Measurements from ENCODE around the gene EIF2S2. TPM values are rescaled to one million over a fixed set of nuclear protein-coding genes. Genes with fewer than 3 reads are reported as not detected.

EIF2S2 gene
- total and polyA plus RNA-seq, 2 donors (not counting 1 experiment from before 2014, with no cell fraction given): 108 to 140 TPM

GRCh38 chr20:34100576-34100975, 11.5 kb downstream of the EIF2S2 start:
- no peak overlapping the region for H3K4me3 ChIP-seq (replicated peaks in 1 of 4; ENCODE audit: control extremely low read depth in 1 of 4, insufficient read depth in 1 of 4, low read depth in 3 of 4, low read length in 4 of 4)
- no peak overlapping the region for H2AFZ ChIP-seq (ENCODE audit: low read length)
- no peaks in the 10 kb centered on the region for H3K9me3 ChIP-seq (ENCODE audit: control insufficient read depth, insufficient read depth, low read depth, low read length)
- DNase-seq (ENCODE audit: low read depth in 2 of 2): no peak
- no peak overlapping the region for H3K27ac ChIP-seq (ENCODE audit: insufficient read depth, low read length)
- no peak overlapping the region for H3K9ac ChIP-seq (ENCODE audit: insufficient read depth, low read length)
- H3K4me1 ChIP-seq (ENCODE audit: control insufficient read depth, extremely low read depth, insufficient read depth, low read length): no peaks in the 10 kb centered on the region
- no peaks in the 10 kb centered on the region for H3K27me3 ChIP-seq (ENCODE audit: control insufficient read depth, insufficient read depth, low read length)
- H3K36me3 ChIP-seq (ENCODE audit: control insufficient read depth, insufficient read depth, low read length): peaks cover 17% of the 10 kb centered on the region
- TF ChIP-seq EZH2 (IDR thresholded peaks at IDR 0.05; ENCODE audit: low read length, missing control alignments) (no peak), CTCF (conservative IDR thresholded peaks at IDR 0.05 in 1 of 2, IDR thresholded peaks at IDR 0.05 in 1 of 2; ENCODE audit: low read depth in 1 of 2, low read length in 2 of 2) (no peak)
- H3K79me2 ChIP-seq (ENCODE audit: control insufficient read depth, insufficient read depth, low read length): peaks cover 31% of the 10 kb centered on the region
- no peak overlapping the region for H3K4me2 ChIP-seq (ENCODE audit: extremely low read depth, insufficient read depth, low read length)
- H4K20me1 ChIP-seq (ENCODE audit: control insufficient read depth, extremely low read depth, insufficient read depth, low read length): peaks cover 2% of the 10 kb centered on the region

GRCh38 chr20:34099675-34100074, 12.4 kb downstream of the EIF2S2 start:
- peaks cover 22% of the 10 kb centered on the region for H3K79me2 ChIP-seq (ENCODE audit: control insufficient read depth, insufficient read depth, low read length)
- H3K4me2 ChIP-seq (ENCODE audit: extremely low read depth, insufficient read depth, low read length): no peak overlapping the region
- H3K9ac ChIP-seq (ENCODE audit: insufficient read depth, low read length): no peak overlapping the region
- H3K27me3 ChIP-seq (ENCODE audit: control insufficient read depth, insufficient read depth, low read length): no peaks in the 10 kb centered on the region
- H3K4me3 ChIP-seq (replicated peaks in 1 of 4; ENCODE audit: control extremely low read depth in 1 of 4, insufficient read depth in 1 of 4, low read depth in 3 of 4, low read length in 4 of 4): no peak overlapping the region
- no peak for DNase-seq (ENCODE audit: low read depth in 2 of 2)
- peaks cover 2% of the 10 kb centered on the region for H4K20me1 ChIP-seq (ENCODE audit: control insufficient read depth, extremely low read depth, insufficient read depth, low read length)
- H3K4me1 ChIP-seq (ENCODE audit: control insufficient read depth, extremely low read depth, insufficient read depth, low read length): no peaks in the 10 kb centered on the region
- H3K9me3 ChIP-seq (ENCODE audit: control insufficient read depth, insufficient read depth, low read depth, low read length): no peaks in the 10 kb centered on the region
- H3K36me3 ChIP-seq (ENCODE audit: control insufficient read depth, insufficient read depth, low read length): peaks cover 16% of the 10 kb centered on the region
- H2AFZ ChIP-seq (ENCODE audit: low read length): no peak overlapping the region
- H3K27ac ChIP-seq (ENCODE audit: insufficient read depth, low read length): no peak overlapping the region
- no peak for TF ChIP-seq CTCF (conservative IDR thresholded peaks at IDR 0.05 in 1 of 2, IDR thresholded peaks at IDR 0.05 in 1 of 2; ENCODE audit: low read depth in 1 of 2, low read length in 2 of 2)
- no peak for TF ChIP-seq EZH2 (IDR thresholded peaks at IDR 0.05; ENCODE audit: low read length, missing control alignments)

DNA sequence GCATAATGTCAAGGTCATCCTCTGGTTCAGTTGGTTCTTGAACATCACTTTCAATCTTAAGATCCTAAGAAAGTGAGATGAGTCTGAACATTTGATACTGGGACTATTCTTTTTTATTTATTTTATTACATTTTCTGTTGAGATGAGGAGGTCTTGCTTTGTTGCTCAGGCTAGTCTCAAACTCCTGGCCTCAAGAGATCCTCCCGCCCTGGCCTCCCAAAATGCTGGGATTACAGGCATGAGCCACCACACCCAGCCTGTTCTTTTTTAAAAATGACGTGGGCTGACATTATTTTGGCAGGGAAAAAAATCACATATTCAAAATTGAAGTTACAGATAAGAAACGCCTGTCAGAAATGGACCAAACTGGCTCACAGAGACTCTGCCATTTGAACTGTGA, 13.5 kb downstream of the EIF2S2 start:
- no peak overlapping the region for H2AFZ ChIP-seq (ENCODE audit: low read length)
- no peak overlapping the region for H3K4me2 ChIP-seq (ENCODE audit: extremely low read depth, insufficient read depth, low read length)
- no peak for TF ChIP-seq CTCF (conservative IDR thresholded peaks at IDR 0.05 in 1 of 2, IDR thresholded peaks at IDR 0.05 in 1 of 2; ENCODE audit: low read depth in 1 of 2, low read length in 2 of 2)
- no peak for TF ChIP-seq EZH2 (IDR thresholded peaks at IDR 0.05; ENCODE audit: low read length, missing control alignments)
- no peak overlapping the region for H3K9ac ChIP-seq (ENCODE audit: insufficient read depth, low read length)
- H3K27me3 ChIP-seq (ENCODE audit: control insufficient read depth, insufficient read depth, low read length): no peaks in the 10 kb centered on the region
- H4K20me1 ChIP-seq (ENCODE audit: control insufficient read depth, extremely low read depth, insufficient read depth, low read length): peaks cover 2% of the 10 kb centered on the region
- H3K36me3 ChIP-seq (ENCODE audit: control insufficient read depth, insufficient read depth, low read length): peaks cover 15% of the 10 kb centered on the region
- no peak for DNase-seq (ENCODE audit: low read depth in 2 of 2)
- H3K4me1 ChIP-seq (ENCODE audit: control insufficient read depth, extremely low read depth, insufficient read depth, low read length): no peaks in the 10 kb centered on the region
- no peak overlapping the region for H3K4me3 ChIP-seq (replicated peaks in 1 of 4; ENCODE audit: control extremely low read depth in 1 of 4, insufficient read depth in 1 of 4, low read depth in 3 of 4, low read length in 4 of 4)
- H3K79me2 ChIP-seq (ENCODE audit: control insufficient read depth, insufficient read depth, low read length): peaks cover 18% of the 10 kb centered on the region
- H3K9me3 ChIP-seq (ENCODE audit: control insufficient read depth, insufficient read depth, low read depth, low read length): no peaks in the 10 kb centered on the region
- no peak overlapping the region for H3K27ac ChIP-seq (ENCODE audit: insufficient read depth, low read length)
